Embryonic facial prominence (tissue), 1 donor: ENCODE measurements around the gene TNFRSF18.
"Not testable (repeated sequence)": the region's sequence is repeated elsewhere in the genome, so short reads cannot be mapped to it uniquely, and the experiment has no call there.

Source experiments
- DNase-seq: peaks from one replicate; pipeline ENCODE4 v3.0.0-alpha.2; 2016; ENCODE audit errors: extremely low spot score

TNFRSF18 gene

DNA sequence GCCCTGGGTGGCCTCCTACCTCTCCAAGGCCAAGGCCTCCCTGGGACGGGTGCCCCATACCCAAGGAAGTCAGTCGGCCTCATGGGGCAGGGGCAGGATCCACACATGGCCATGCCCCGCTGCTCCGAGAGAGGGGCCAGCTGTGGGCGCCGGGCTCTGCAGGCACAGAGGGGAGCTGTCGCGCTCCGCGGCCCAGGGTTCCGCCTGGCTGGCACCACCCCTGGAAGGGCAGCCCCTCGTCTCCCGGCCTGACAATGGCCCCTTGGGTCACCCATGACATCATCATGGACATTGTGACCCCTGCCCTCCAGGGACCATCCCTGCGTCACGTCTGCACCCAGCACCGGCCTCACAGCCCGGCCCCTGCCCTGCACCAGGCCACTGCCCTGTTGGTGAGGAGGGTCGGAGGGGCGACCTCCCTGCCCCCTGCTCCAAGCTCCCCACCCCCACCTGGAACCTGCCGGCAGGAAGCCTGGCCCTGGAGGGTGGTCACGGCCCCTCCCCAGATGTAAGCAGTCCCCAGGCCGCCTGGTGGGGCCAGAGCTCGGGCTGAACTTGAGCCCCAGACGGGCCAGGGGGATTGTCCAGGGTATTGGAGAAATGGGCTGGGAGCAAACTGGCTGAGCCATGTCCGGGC, 26.9 kb downstream of the TNFRSF18 start:
- DNase-seq = no peak

DNA sequence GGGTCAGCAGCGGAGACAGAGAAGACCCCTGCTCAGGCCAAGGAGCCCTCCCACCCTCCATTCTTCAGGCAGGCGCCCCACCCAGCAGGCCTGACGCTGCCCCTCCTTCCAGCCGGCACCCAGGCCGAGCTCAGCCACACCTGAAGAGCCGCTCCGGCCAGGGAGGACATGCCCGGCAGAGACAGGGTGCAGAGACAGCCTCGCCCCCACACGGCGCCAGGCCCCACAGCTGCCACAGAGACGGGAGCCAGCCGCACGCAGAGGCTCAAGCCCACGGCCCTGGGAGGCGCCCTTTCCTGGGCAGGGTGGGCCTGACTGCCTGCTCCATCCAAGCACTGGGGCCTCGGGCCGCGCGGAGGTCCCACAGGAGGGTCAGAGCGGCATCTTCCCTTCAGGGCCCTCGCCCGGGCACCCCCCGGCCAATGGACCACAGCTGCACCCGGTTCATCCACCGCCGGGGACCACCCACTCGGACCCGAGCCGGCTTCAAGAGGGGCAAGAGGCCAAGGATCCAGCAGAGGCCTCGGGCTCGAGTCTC, 27.5 kb downstream of the TNFRSF18 start:
- no peak for DNase-seq

DNA sequence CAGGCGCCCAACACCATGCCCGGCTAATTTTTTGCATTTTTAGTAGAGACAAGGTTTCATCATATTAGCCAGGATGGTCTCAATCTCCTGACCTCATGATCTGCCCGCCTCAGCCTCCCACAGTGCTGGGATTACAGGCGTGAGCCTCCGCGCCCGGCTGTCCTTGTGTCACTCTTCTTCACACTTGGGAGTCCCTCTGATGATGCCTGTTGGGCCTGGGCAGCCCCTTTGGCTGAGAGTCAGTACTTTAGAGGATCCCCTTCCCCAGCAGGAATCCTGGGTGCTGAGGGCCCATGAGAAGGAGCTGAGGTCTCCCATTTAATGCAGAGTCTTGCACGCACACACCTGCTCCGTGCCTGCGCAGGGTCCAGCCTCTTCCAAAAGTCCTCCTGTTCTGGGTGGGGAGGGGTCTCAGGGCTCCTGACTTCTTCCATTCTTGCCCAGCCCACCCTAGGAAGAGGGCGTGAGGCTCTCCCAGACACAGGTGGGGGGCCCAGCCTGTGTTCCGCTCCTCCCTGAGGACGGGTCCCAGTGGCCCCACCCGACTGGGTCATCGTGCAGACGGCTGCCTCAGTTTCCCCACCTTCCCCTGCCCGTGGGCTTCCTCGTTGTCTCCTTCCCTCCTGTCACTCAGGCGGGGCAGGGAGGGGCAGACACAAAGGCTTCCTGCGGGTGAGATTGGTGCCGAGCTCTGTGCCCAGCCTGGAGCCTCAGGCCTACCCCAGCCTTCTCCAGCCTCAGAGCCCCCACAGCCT, 28.8 kb downstream of the TNFRSF18 start:
- DNase-seq = no peak

DNA sequence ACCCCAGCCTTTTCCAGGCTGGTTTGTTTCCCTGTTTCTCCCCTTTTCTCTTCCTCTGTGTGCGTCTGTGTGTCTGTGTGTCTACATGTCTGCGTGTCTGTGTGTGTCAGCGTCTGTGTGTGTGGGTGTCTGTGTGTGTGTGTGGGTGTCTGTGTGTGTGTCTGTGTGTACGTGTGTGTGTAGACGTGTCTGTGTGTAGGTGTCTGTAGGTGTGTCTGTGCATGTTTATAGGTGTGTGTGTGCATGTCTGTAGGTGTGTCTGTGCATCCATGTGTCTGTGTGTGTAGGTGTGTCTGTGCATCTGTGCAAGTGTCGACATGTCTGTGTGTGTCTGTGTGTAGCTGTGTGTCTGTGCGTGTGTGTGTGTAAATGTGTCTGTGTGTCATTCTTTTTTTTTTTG, 29.5 kb downstream of the TNFRSF18 start:
- no peak for DNase-seq

DNA sequence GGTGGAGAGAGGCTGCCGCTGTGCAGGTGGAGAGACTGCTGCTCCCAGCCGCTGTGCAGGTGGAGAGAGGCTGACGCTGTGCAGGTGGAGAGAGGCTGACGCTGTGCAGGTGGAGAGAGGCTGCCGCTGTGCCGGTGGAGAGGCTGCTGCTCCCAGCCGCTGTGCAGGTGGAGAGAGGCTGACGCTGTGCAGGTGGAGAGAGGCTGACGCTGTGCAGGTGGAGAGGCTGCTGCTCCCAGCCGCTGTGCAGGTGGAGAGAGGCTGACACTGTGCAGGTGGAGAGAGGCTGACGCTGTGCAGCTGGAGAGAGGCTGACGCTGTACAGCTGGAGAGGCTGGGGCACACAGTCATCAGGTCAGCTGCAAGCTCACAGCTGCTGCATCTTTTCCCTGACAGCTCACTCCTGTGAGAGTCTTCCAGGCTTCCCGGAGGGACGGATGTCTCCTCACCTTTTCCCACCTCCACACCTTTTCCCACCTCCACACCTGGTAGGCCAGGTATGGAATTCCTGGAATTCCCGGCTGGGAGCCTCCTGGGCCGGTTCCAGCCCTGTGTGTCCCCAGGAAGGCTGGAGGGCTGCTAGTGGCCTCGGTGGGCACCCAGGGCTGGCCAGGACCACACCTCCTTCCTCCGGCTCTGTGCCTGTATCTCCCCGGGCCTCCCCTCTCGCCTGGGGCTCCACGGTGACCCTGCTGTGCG, 30.2 kb downstream of the TNFRSF18 start:
- DNase-seq = not testable (repeated sequence)

DNA sequence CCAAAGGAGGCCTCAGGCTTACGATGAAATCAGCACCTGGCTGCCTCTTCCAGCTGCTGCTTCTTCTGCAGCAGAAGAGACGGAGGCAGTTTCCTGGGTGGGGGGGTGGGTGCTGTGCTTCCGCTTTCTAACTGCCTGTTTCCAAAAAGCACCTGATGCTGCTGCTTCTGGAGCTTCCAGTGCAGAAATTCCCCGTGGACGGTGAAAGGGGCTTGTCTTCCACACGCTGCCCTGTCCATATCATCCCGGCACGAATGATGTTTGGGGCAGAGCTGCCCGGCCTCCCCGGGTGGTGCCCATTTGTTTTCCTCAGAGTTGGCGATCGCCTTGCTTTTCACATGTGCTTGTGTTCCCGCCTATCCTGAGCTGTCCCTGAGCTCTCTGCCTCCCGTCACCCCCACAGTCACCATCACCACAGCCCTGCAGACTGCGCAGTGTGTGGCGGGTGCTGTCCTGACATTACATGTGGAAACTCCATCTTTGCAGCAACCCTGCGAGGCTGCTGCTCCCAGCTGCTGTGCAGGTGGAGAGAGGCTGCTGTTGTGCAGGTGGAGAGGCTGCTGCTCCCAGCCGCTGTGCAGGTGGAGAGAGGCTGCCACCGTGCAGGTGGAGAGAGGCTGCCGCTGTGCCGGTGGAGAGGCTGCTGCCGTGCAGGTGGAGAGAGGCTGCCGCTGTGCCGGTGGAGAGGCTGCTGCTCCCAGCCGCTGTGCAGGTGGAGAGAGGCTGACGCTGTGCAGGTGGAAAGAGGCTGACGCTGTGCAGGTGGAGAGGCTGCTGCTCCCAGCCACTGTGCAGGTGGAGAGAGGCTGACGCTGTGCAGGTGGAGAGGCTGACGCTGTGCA, 30.9 kb downstream of the TNFRSF18 start:
- no peak for DNase-seq

DNA sequence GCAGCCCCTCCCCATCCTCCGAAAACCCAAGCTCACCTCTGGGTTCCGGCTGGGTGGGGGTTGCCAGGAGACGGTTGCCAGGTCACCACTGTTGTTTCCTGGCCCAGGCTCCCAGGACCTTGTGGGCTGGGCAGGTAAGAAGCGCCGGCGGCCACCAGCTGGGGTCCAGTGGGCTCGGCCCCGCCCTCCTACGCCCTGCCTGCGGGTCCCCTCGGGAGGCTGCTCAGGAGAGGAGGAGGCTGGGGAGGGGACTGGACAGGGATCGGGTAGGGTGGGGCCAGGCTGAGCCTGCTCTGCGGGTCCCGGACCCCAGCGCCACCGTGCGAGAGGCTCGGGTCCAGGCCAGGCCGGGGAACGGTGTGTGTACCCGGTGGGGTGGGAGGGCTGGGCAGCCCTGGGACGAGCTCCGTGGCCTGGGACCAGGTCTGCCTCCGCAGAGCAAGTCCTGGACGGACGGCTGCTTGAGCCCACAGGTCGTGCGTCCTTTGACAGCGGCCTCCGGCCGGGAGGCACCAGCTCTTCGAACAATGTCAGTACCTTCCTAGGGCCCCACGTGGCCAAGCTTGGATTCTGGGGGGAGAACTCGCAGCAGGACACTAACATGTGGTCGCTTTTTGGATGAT, 32.5 kb downstream of the TNFRSF18 start, which contains the start of gene TTLL10:
Gene TTLL10 (plus strand): TSS at position 88 of the 623 bp plus-strand sequence. CDS start 5,336 bp downstream, outside the sequence.
- no peak for DNase-seq

DNA sequence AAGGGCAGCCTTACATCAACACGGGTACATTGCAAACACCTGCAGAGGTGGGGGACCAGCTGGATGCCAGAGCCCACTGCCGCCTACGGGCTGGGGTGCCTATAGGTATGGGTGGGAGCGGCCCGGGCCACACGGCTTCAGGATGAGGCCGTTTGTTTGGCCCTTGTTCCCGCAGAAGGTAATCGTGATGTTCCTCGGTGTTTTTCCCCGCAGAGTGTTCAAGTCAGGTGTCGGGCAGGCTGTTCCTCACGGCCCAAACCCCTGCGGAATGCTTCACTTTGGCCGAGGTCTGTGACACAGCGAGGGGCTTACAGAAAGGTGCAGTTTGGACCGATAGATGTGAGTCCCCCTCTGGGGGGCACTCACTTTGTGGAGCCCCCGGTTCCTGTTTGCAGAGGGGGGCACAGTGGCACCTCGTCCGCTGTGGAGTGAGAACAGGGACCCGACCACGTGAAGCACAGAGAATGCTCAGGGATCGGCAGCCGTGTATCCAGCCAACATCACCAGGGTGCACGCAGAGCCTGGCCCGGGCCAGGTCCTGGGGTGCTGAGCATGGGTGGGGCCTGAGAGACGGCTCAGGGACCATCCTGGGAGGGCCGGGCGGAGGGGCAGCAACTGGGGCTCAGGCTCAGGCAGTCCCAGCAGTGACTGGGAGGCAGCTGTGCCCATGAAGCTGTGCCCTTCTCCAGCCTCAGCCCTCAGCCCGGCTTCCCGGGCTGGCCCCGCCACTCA, 33.2 kb downstream of the TNFRSF18 start:
- DNase-seq = no peak

DNA sequence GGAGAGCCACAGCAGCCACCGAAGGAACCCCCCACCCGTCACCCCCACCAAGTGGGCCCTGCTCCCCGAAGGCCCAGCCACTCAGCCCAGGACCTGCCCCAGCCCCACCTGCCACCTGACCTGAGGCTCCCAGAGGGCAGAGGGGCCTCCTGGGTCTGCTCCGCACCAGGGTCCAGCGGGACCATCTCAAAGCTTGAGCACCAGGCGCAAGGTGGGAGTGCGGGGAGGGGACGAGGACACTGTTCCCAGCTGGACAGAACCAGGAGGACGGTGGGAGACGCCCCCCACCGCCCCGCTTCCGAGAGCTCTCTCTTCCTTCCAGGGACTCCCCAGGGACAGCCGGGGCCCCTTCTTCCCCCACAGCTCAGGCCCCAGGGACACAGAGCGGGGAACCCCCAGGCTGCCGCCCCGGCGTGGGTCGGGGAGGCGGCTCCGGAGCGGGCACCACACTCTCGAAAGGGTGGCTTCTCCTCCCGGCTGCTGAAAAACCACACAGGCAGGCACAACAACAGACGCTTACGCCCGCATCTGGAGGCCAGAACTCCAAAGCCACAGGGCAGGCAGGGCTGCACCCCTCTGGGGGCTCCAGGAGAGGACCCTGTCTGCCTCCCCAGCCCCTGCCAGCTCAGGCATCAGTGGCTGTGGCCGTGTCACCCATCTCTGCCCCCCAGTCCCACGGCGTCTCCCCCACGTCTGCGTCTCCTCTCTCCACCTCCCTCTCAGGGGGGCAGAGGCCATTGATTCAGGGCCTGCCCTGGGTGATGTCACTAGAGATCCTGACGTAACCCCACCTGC, 34.6 kb downstream of the TNFRSF18 start:
- DNase-seq = no peak

DNA sequence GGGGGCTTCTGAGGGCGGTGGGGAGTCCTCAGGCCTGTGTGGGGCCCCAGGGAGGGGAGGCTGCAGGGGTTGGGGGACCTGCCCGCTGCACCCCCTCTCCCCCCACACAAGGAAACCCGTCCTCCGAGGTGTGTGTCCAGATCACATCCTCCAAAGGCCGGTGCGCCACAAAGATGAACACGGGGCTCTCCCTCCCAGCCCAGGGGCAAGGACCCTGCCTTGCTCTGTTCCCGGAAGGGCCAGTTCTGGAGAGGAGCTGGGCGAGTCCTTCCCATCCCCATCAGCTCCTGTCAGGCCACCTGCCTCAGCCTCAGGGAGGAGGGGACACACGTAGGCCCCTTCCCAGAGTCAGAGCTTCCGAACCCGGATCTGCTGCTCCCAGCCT, 35.2 kb downstream of the TNFRSF18 start:
- no peak for DNase-seq

DNA sequence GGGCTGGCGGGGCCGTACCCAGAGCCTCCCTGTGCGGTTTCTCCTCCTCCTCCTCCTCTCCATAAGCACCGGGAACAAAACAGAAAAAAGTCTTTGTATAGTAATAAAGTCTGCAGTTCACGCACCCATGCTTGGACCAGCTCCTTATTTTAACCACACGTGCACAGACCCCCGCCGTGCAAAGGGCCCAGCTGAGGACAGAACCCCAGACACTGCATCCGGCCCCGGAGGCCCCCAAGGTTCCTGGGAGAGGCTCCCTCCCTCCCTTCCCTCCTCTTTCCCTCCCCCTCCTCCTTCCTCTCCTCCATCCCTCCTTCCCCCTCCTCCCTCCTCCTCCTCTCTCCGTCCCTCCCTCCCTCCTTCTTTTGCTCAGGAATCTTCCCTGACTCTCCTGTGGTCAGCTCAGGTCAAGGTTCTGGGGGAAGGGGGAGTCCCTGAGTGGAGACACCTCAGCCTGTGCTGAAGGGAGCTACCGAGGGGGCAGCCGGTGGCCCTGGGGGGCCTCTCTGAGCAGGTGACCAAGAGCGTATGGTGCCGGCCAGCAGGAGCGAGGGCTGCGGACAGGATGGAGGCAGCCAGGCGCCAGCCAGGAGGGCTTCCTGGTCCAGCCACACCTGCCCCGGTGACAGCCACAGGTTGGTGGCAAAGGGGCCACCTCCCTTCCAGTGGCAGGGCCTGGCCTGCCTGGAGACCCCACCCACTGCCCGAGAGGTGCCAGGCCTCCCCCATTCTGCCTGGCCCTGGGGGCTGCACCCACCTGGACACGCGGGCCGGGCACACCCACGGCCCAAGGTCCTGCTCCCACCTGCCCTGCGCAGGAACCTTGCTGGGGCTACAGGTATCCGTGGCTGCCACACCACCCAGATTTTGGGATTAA, 35.9 kb downstream of the TNFRSF18 start:
- DNase-seq = no peak

DNA sequence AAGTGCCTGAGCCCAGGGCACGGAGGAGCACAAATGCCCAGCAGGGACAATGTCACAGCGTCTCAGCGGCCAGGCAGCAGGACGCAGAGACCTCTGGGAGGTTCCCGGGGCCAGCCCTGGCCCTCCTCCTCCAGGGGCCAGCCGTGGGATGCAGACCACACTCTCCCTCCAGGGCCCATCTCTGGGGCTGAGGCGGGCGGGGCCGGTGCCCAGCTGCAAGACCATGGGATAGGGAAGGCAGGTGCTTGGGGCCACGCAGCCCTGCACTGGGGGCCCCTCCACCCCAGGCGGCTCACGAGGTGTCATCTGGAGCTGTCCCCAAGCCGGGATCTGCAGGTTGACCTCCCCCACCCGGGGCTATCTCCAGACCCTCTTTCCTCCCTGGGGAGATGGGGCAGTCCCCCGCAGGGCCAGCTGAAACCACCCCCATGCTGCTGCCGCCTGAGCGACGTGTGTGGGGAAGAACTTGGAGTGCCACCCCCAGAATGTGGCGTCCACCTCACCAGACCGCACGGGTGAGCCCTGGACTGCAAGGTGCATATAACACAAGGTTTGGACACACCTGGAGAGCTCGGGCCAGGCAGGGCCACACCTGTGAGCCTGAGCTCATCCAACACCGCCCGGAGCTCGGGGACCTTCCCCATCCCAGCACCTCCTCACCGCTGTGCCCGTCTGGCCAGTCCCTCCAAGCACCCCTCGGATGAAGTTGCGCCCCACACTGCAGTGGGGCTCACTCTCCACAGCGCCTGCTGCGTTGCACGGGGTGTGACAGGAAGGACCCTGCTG, 36.8 kb downstream of the TNFRSF18 start:
- no peak for DNase-seq

DNA sequence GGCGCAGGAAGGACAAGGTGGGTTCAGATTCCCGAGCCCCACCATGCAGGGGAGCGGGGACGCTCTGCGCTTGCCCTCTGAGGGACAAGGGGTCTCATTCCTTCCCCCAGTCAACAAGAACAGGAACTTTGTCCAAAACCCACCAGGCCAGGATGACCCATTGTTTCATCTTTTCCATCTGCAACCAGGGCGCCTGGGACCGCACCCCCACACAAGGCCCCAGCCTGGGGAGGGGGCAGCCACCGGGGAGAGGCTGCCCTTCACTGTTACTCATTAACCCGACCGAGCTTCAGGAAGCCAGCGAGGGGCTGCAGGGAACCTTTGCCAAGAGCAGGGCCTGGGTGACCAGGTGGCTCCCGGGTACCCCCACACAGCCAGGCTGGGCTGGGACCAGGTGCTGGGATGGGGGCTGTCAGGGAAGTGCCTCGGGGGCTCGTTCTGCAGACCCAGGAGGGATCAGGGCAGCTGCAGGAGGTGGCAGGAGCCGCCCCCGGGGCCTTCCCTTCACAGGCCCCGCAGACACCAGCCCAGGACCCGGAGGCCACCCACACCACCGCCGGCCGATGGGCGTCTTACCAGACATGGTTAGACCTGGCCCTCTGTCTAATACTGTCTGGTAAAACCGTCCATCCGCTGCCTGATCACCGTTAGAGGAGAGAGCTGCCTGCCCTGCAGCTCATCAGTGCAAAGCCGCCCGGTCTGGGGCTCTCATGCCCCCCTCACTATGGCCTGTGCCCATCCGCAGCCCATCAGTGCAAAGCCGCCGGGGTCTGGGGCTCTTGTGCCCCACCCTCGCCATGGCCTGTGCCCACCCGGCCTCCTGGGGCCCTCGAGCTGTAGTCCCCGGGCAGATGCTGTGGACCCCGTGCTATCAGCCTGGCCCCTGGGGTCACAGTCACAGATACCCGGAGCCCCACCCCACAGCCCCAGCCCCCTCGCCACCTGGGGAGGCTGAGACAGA, 37.7 kb downstream of the TNFRSF18 start:
- no peak for DNase-seq

DNA sequence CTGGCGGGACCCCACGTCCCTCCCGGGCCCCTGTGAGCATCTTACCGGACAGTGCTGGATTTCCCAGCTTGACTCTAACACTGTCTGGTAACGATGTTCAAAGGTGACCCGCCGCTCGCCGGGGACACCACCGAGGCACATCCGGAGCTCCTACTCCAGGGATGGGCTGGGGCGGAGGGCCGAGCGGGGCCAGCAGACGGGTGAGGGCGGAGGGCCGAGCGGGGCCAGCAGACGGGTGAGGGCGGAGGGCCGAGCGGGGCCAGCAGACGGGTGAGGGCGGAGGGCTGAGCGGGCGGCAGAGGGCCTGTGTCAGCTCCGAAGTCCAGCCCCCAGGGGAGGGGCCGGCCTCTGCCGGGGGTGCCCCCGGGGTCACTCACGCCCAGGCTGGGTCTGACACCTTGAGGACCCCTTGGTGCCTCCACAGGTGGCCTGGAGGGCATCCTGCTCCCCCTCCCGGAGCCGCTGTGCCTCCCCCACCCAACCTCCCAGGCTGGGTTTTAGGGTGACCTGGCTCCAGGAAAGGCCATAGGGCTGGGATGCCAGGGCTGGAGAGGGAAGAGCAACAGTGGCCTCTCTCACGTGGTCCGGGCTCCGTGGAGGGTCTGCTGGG, 38.4 kb downstream of the TNFRSF18 start:
- DNase-seq = no peak

DNA sequence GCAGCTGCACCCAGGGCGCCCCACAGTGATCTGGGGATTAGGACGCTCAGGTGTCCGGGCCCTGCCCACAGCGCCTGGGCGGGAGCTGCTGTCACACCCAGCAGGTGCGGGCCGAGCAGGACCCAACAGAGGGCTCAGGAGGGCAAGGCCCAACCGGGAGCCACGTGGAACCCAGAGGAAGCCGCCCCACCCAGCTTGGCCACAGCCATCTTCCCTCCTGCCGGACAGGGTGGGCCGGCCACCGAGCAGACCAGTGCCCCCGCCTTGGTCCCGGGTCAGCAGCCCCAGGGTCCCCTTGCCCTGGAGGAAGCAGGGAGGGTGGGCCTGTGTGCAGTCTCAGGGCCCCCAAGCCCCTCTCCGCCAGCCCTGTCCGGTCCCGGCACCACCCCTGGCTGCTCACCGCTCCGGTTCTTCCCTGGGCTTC, 39.0 kb downstream of the TNFRSF18 start:
- DNase-seq = no peak
